DMS53 treated with DMSO at 0.1 percent for 48 hours (cell line): Measurements from ENCODE around the gene CDH4.

ENCODE experiments used
- DNase-seq: peaks from one replicate; lab custom pipeline; 2025; ENCODE audit not compliant: unreplicated experiment; lab: John Stamatoyannopoulos, UW

CDH4 gene

DNA sequence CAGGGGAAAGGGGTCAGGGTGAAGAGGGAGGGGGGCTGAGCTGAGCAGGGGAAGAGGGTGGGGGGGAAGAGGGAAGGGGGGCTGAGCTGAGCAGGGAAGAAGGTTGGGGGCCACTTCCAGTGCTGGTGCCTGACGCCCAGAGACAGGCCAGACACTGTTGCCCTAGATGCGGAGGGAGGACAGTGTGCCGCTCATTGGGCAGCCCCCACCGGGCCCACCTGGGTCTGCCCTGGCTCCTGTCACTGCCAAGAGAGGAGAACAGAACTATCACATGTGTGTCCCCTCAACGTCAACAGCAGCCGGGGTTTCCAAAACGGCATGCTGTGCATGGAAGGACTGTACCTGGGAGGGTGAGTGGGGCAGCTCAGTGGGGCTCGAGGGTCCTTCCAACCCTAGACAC is 342.1 kb downstream of the CDH4 start:
- DNase-seq, result no peak

DNA sequence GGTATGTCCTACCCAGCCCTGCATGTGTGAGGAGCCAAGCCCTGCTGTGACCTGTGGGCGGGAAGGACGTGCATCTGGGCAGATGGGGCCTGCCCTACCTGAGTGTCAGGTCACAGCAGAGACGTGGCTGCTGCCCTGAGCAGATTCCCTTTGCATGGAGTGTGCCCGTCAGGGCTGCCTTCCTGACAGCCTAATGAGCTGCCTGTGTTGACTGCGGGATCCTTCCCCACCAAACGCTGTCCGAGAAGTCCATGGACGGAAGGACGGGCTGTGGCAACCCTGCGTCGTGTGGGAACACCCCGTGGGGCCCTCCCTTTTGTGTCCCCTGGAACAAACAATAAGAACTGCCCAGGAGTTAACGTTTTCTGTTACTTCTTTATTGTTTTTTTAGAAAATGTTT is 343.2 kb downstream of the CDH4 start:
- DNase-seq, result no peak

DNA sequence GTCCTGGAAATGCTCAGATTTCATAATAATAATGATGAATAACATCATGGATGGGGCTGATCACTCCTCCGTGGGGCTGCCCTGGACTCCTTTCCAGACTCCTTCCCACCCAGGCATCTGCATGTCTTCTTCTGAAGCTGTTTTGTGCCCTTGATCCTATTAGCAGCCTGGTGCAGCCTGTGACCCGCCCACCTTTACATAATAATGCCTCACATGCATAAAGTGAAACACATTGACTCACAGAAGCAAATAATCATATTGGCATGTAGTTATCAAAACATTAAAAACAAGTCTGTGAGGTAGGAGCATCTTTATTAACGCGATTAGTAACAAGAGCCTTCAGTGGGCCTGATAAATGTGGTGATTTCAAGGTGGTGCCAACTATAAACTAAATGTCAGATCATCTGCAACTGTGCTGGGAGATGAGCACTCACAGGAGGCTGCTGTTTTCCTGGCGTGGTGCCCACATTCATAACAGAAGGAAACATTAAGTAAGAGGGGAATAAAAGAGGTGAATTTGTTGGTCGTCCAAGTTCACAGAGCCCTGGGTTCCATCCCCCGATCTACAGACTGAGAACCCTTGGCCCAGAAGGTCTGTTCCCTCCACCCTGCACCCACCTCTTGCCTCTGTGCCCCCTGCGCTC is 344.7 kb downstream of the CDH4 start:
- DNase-seq, result no peak

DNA sequence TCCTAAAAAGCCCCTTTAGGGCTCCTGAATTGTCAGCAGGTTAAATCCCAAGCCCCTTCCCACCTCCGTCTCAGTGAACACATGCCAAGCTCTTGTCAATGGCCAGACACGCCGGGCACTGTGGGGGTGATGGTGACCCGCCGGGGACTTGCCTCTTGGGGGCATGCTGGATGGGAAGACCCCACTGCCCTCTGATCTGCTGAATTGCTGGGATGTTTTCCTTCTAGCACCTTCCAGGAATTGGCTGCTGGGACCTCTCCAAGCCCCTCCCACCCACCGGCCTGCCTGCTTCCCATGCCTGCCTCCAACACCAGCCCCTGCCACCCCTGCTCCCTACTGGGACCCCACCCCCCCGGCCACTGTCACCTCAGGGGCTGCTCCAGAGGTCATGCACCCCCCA is 345.9 kb downstream of the CDH4 start:
- DNase-seq, result no peak

DNA sequence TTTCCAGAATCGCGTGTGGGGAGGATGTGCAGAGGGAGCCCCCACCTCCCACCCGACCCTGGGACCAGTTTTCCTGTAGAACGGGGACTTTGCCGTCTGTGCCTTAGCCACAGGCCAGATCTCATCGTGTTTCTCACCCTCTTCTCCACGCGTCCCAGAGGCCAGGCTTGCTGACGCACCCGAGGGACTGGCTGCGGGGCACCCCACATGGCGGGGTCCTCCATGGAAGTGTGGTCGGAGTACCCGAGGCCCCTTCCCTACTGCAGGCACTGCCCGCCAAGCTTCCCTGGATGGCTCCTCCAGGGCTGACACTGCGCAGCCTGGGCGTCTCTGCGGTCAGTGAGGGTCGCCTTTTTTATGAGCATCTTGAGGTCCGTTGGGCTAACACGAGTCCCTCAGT is 346.5 kb downstream of the CDH4 start:
- DNase-seq, result no peak

DNA sequence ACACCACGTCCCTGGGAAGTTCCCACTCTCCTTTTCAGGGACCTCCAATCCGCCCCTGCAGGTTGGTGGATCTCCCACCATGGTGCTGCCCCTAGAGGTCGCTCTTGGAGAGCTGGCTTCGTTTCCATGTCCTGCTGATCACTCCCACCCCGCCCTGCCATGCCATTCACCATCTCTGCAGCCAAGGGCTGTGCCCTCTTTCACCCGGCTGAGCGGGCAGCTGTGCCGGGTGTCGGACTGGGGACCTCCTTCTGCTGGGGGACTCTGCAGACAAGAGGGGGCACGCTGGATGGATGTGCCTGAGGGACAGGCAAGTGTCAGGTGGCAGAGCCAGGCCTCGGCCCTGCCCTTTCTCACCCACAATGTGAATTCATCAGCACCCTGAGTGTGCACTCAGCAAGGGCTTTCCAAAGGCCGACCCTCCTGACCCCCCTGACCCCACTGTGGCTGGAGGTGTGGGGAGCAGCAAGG is 347.0 kb downstream of the CDH4 start:
- no peak for DNase-seq

DNA sequence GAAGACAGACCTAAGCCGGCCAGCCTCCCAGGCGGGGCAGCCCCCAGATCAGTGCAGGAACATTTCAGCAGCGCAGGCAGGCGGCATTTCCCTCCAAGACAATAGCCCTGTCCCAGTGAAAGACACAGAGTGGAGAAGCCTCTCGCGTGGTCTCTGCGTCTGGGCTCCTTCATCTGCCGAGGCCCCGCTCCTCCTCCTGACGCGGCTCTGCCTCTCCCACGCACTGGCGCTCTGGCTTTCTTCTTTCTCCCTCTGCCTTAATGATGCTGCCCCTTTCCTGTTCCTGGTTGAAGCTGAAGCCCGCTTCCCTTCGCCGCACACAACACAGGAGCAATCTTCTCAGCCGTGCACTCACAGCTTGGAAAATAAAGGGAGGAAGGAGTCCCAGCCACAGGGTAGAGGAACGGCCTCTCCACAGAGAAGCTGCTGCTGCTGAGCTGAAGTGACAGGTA is 347.5 kb downstream of the CDH4 start:
- no peak for DNase-seq

DNA sequence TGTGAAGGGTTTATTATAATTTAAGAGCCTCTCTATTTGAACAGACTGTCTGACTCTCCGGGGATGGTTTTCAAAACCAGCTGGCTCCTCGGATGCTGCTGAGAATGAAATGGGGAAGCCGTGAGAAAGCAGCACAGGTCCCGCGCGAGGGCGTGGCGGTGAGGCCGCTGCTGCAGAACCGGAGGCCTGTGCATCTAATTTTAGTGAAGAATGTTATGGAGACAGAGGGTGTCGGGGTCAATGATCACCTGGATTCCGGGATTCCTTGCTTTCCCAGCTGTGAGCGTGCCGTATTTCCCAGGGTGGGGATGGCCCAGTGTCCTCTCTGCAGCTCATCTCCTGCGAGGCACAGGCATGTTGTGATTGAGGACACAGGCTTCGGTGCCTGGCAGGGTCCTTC is 348.0 kb downstream of the CDH4 start:
- DNase-seq, result no peak

DNA sequence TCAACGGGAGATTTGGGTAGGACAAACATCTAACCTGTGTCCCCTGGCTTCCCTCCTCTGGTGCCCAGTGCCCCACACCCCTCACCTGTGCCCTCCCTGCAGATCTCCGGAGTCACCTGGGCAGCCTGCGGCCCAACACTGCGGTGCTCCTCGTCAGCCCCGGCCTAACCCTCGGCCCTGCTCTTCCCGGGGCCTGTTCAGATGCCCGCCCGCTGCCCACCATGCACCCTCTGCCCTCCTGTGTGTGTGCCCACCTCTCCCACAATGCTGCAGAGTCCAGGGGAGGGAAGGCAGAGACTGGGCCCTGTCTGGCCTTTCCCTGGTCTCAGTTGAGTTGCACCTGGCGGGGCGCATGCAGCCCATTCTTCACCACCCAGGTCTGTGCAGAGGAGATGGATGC is 349.3 kb downstream of the CDH4 start:
- no peak for DNase-seq

DNA sequence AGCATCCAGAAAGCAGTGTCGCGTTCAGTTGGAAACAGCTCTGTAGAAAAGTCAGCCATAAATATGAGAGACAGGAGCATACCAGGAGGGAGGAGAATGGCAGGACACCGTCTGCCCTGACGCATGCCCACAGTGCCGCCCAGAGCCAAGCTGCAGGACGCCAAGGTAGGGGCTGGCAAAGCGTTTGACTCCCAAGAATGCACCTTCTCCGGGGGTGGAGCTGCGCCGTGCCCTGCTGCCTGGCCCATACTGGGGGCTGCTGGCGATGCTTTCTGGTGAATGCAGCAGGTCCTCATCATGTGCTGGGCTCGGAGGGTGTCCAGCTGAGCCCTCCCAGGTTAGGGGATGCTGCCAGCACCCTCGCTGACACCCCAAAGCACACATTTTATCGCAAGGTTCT is 349.8 kb downstream of the CDH4 start:
- no peak for DNase-seq

DNA sequence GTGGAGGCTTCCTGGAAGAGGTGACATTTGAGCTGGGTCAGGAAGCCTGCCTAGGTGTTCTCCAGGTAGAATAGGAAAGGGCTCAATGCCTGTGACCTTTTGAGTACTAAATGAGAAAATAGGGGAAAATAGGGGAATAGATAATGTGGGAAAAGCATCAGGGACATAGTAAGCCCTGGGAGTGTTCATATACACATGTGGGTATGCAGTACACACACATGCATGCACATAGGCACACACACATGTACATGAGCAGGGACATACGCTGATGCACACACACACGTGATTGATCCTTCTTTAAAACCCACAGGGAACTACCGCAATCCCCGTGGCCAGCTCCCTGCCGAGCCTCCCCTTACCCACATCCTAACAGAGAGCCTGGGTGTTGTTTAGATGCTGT is 351.7 kb downstream of the CDH4 start:
- DNase-seq, result no peak

DNA sequence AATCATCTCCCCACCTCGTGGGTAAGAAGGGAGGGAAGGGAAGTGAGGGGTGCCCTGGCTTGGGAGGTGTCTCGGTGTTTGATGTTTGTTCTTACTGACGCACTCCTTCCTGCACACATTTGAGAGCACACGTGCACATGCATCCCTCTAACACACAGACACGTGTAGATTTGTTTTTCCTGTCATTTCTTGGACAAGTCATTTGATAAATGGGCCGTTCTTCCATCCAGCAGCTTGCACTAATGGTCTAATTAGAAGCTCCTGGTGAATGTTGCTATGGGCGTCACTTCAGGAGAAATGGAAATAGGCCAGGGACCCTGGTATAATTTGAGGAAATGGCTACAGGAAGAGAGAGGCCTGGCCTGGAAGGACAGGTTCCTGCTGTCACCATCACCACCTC is 352.5 kb downstream of the CDH4 start:
- no peak for DNase-seq

DNA sequence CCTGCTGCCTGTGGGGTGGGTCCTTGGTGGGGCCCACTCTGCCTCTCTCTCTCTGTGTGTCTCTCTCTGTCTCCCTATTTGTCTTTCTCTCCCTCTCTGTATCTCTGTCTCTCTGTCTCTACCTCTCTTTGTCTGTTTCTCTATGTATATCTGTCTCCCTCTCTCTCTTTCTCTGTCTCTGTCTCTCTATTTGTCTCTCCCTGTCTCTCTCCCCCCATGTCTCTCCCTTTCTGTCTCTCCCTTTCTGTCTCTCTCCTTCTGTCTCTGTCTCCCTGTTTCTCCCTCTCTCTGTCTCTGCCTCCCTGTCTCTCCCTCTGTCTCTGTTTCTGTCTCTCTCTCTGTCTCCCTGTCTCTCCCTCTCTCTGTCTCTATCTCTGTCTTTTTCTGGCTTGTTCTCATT is 353.2 kb downstream of the CDH4 start:
- no peak for DNase-seq

DNA sequence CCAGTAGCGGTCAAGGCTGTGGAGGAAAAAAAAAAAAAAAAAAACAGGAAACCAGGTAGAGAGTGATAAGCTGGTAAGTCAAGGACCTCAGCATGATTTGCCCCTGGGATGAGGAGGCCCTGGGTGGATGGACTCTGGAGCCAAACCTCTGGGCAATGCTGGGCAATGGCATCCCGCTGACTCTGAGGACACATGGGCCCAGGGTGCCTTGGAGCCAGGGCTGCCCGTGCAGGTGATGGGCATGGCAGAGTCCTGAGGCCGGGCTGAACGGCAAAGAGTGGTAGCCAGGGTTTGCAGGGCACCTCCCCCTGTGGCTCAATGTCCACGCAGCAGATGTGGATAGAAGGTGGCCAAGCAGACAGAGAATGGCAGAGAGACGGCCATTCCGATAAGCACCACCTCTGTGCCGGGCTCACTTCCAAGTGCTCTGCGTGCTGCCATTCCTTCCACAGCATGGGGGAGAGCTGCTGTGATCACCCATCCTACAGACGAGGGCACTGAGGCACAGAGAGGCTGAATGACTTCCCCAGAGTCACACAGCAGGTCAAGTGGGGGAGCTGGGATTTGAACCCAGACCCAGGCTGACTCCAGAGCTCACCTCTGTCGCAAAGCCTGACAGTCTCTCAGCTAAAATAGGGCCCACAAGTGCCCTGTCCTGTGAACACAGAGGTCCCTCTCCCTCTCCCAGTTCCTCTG is 353.9 kb downstream of the CDH4 start:
- no peak for DNase-seq

DNA sequence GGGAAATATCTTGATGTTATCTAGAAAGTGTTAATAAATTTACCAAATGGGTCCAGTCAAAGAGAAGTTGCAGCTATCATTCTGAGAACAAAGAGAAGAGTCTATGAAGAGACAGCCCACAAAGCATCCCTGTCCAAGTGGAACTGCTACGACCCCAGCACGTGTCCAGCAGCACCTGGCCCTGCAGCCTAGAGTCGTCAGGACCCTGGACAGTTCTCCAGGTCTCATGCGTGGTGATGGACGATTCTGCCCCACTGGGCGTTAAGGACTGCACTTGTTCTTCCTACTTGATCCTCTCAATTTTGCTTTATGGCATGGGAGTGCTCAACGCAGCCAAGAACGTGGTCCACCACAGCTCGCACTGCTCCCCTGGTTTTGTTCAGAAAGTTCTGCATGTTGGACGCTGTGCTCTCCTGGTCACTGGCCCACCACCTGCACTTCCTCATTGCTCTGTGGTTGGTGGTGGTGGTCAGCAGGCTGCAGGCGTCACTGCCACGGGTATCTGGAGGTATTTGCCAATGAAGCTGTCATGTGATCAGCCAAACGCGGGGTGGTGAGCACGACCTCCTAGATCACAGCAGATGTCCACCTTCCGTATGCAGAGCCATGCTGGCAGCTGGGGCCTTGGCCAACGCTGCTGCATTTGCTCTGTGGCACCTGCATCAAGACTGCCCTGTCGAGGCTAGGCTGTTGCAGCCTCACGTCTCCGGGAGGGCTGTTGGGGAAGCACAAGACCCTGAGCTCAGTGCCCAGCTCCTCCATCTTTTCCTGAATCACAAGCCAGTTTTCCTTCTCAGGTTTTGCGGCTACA is 356.4 kb downstream of the CDH4 start:
- DNase-seq, result no peak

DNA sequence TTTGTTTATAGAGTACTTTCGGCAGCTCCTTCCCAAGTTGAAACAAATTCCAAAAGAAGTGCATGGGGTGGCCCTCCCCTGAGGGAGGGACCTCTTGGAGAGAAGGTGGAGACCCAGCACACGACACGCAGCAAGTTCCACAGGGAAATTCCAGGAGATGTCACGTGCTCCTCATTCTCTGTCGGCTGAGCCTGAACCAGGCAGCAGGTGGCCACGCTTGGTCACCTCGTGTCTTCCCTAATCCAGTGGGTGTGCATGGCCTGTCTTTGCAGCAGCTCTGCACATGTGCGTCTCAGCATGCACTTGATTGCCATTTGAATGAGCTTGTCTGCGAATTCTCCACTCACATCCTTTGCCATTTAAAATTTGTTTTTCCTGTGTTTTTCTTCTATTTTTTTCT is 357.4 kb downstream of the CDH4 start:
- no peak for DNase-seq

DNA sequence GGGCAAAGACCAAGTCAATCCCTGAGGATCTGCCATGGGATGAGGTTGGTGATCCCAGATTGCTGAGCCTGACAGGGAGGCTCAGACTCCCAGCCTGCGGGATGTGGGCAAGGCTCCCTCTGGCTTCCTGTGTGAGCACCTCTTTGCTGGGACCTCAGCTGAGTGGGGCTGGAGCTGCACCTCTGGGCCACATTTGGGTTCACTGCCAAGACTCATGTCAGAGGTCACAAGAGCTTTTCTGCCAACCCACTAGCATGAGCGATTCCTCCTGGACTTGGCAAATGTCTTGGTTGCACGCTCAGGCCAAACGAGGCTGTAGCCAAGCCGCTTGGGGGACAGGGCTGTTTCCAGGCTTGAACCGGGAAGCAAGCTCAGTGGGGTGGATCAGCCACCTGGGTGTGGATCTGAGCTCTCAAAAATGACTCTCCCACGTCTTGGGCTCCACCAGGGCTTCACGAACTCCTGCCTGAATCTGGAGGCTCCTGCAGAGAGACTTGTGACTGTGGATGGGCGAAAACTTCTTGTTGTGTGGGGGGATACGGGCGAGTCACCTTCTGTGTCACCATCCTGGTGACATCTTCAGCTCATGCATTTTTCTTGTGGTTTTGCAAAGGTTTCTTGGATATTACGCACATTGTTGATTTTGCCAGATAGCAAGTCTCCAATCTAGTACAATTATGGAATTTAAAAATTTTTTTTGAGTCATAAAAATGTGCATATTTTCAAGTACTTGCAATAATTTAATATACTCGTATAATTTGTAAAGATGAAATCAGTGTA is 359.5 kb downstream of the CDH4 start:
- no peak for DNase-seq

DNA sequence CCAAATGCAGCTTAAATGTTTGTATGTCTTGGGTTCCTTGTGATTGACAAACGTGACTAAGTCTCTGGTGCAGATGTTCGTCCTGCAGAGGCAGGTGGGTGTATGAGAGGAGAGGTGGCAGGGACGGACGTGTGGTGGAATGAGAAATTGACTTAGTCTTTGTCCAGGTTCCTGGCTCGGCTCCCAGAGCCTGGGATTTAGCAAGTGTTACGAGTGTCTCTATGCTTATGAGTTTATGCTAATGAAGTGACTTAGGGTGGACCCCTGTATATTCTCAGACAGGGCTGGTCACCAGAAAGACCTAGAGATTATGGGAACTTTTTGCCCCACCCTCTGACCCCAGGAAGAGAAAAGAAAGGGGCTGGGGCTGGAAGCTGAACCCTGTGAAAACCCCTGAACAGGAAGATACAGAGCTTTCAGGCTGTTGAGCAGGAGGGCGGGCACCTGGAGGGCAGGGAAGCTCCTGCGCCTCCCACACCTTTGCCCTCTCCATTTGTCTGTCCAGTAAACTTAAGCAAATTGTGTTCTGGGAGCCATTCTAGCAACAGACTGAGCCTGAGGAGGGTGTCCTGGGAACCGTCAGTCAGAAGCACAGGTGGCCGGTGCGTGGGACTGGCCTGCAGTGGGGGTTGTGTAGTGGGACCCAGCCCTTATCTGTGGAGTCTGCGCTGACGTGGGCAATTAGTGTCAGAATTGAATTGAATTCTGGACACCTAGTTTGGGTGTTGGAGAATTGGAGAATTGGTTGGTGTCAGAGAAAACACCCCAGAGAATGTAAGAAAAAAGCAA is 362.1 kb downstream of the CDH4 start:
- DNase-seq, result no peak

DNA sequence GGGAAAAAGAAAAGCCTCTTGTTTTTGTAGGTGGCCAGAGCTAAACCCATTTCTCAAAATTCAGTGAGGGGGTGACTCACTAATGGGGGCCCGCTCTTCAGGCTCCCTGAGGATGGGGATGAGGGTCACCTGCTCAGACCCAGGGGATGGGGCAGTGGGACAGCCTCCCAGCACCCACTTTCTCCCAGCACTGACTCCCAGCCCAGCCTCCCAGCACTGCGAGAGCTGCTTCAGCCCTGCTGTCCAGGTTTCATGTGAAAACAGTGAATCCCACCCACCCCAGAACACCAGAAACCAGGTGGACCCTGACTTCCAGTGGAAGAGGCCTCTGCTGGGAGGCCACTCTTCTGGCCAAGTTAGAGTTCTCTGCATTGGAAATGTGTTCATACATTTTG is 362.6 kb downstream of the CDH4 start:
- no peak for DNase-seq

DNA sequence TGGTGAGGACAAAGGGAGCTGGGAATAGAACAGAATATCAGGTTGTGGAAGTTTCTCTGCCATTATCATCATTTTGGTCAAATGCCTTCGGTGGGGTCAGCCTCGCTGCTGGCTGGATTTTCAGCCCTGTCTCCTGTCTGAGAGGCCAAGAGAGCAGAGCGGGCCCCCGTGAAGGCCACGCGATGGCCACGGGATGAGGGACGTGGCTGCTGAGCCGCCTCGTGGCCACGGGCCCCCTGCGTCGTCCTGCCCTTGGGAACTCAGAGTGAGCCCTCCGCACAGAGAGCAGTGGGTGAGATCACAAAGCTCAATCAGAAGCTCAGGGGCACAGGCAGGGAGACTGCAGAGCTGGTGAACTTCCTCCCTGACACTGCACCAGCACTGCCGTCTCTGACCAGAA is 363.7 kb downstream of the CDH4 start:
- DNase-seq, result no peak

DNA sequence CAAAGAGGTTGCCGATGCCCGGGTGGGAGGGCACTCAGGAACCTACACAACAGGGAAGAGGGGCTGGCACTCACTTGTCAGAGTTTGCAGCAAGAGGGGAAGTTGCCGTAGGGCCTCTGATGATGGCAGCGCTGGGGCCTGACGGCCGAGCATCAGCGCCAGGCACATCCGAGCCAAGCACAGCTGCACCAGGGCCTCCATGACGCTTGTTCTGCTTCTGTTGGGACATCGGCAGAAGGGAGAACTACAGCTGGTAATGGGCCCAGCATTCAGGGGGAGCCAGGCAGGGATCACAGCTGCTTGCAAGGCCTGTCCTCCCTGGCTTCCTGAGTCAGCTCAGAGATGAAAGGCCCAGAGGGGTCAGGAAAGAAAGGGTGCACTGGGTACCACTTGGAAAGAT is 367.7 kb downstream of the CDH4 start:
- no peak for DNase-seq
